GM19324 (cell line): ENCODE data around the gene SLBP.

Source experiments
- ATAC-seq: cut with Tn5 transposase; IDR thresholded peaks from one replicate; pipeline ENCODE4 v1.9.1; 2021; ENCODE audit warnings: mild to moderate bottlenecking, moderate library complexity; ENCODE audit not compliant: unreplicated experiment, low FRiP score

Gene SLBP

DNA sequence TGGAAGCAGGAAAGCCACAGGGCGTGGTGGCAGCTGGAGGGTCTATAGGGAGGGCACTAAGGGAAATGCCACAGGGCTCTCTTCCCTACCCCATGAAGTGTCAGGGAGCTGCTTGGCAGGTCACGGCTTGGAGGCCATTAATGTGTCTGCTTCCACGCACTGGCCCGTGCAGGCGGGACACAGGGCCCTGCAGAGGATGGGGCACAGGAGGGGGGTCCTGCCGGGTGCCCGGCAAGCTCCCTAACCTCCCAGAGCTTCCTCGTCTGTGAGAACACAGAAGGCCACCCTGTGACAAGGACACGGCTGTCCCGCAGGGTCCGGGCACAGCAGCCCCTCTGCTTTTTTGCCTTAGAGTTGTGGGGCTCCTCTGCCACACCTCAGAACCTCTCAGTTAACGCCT lies 53.5 kb downstream of the SLBP start:
- no peak for ATAC-seq

DNA sequence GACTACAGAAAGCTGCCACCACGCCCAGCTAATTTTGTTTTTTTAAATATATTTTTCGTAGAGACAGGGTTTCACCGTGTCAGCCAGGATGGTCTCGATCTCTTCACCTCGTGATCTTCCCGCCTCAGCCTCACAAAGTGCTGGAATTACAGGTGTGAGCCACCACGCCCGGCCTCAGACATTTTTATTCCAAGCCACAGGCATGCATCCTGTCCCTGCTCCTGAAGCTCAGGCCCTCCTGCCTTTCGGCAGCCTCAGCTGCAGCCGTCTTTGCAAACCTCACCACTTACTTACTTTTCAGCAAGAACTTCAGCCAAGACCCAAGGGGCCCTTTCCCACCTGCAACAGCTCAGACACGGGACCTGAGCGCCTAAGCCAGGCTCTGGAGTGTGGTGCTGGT lies 54.0 kb downstream of the SLBP start:
- no peak for ATAC-seq

DNA sequence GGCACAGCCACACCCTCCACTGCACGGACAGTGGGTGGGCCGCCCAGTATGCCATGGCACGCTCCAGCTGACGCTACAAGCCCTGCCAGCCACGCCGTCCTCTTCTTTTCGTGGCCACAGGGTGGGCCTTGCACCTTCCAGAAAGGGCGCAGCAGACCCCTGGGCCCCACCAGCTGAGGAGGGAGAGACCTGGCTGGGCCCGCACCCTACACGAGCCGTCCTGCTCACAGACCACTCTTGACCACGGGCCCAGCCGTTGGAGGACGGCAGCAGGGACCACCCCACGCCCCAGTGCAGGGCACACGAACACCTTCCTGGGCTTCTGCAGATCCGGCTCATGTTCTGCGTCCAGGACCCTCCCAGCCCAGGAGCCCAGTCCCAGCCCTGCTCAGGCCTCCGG lies 55.1 kb downstream of the SLBP start:
- no peak for ATAC-seq

DNA sequence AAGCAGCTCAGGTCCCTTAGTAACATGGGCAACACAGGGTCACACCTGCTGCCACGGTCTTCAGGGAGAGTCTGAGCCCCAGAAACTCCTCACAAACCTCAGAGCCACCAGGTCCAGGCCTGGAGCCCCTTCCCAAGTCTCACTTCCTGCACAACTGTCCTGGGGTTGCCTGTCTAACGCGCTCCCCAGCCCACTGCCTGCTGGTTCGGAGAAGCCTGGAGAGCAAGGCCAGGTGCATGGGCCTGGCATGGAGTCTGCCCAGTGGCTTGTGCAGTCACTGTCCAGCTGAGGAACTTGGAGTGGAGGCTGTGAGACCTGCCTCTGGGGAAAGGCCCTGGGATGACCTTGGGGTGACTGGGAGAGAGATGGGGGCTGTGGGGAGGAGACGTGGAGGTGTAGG lies 56.0 kb downstream of the SLBP start:
- no peak for ATAC-seq

DNA sequence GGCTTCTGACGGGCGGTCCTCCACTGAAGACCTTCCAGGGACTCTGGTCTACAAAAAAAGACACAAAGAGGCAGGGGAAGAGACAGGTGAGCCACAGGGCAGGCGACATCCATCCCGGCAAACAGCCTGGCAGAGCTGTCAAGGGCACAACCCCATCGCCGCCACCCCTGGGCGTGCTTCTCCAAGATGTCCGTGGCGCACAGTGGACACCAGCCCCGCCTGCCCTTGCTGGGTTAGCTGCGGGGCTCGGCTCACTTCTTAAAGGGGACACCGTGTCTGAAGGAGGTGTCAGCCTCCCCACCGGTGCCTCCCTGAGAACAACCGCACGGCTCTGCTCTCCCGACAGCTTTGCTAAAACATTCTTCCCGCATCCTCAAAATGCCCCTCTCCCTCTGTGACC lies 56.4 kb downstream of the SLBP start:
- no peak for ATAC-seq

DNA sequence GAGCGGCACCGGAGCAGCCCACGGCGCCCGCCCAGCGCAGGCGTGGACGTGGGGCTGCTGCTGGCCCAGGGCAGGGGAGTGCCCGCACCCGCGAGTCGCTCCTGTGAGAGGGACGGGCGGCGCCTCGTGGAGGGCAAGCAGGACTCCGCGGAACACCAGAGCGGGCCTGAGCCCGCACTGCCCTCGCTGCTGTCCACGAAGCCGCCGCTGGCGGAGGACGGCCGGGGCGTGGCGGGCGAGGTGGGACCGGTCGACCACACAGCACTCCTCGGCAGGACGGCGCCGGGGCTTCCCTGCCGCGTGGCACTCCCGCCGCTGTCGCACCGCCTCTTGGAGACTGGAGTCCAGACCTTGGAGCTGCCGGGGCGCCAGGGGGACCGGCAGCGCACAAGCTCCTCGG lies 57.0 kb downstream of the SLBP start:
- ATAC-seq = no peak

DNA sequence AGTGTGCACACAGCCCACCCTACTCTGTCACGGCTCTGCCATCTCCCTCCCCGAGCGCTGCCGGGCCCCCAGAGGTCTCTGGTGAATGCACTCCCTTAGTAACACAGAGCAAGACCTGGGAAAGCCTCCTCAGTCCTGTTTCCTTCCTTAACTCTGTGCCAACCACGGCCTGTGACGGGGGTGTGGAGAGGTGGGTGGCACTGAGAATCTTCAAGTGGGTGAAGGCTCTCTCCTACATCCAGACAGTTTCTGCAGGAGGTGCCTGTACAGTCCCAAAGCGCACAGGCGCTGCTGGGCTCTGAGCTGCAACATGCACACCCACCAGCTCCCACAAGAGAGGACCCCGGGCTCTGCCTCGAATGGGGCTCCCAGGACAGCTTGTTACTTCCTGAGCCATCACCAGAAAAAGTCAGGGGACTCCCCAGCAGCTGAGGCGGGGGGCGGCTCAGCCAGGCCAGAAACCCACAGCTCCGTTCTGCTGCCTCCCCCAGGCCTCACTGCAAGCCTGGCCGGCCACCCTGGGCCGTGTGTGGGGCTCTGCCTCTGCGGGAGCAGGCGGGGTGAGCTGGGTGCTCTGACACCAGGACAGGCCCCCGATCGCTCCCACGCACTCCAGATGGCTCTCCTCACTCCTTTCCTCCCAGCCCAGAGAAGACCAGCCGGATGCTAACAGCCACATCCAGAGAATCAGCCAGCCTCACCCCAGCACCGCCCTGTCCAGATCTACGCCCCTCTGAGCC lies 57.7 kb downstream of the SLBP start:
- no peak for ATAC-seq

DNA sequence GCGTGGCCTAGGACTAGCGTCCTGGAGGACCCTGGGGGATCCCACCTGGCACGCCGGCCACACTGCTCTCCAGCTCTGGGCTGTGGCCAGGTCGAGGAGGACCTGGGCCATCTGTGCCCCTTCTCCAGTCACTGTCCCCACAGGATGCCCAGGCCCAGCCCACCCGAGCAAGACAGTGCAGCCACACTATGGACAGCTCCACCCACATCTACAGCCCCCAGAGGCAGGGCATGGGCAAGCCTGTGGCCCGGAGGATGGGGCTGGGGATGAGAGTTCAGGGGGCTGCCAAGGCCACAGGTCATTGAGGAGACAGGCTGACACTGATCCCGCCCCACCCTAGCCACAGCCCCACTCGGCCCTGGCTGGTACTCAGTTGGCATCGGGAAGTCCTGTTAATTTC lies 58.3 kb downstream of the SLBP start:
- ATAC-seq = no peak

DNA sequence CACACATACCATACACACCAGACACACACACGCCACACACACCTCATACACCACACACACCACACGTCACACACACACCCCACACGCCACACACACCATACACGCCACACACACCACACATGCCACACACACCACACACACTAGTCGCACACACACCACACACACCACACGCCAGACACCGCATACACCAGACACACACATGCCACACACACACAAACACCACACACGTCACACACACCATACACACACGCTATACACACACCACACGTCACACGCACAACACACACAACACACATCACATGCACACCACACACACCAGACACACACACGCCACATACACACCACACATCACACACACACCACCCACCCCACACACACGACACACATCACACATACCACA lies 60.0 kb downstream of the SLBP start:
- ATAC-seq = no peak

DNA sequence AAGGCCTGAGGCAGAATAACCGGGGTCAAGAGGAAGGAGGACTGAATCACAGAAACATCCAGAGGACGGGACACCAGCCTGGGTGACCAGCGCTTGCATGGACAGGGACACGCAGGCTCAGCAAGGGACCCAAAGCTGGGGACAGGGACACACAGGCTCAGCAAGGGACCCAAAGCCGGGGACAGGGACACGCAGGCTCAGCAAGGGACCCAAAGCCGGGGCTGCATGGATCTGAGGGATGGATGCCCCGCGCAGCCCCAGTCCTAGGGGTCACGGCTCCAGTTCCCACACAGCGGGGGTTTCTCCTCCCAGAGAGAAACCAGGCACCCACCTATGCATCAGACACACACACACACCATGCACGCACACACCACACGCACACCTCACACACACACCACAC lies 60.5 kb downstream of the SLBP start:
- no peak for ATAC-seq

DNA sequence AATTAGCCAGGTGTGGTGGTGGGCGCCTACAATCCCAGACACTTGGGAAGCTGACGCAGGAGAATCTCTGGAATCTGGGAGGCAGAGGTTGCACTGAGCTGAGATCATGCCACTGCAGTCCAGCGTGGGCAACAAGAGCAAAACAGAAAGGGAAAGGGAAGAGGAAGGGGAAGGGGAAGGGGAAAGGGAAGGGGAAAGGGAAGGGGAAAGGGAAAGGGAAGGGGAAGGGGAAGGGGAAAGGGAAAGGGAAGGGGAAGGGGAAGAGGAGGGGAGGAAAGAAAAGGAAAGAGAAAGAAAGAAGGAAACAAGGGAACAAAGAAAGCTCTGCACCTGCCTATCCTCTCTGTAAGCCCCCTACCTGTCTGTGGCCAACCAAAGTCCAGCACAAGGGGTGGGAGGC lies 63.2 kb downstream of the SLBP start:
- no peak for ATAC-seq

DNA sequence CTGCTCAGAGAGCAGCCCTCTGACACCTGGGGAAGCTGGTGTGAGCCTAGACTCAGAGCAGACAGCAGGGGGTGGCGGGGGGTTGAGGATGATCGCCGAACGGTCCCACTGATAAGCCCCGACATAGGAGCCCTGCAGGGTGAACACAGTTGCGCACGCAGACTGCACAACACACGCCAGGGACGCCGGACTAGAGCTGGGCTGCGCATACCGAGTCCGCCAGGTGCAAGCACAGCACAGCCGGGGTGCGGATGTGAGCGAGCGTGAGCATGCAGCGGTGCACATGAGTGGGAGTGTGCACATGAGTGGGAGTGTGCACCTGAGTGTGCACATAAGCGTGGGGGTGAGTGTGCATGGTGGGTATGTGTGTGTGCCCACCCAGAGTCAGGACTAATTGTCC lies 64.7 kb downstream of the SLBP start:
- no peak for ATAC-seq

DNA sequence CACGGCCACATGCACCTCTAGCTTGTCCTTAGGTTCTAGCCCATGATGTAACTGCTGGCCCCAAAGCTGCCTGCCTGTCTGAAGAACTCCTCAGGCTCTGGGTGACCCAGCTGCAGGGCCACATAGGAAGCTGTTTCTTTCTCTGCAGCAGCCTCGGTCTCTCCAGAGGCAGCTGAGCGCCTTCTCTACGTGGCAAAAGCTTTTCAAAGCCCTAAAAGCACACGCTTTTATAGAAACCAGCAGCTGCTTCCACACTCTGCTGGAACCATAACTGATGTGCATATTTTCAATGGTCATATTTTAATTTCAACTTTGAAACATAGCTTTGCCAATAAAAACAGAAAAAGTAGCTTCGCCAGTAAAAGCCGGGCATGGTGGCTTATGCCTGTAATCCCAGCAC lies 65.4 kb downstream of the SLBP start:
- no peak for ATAC-seq

DNA sequence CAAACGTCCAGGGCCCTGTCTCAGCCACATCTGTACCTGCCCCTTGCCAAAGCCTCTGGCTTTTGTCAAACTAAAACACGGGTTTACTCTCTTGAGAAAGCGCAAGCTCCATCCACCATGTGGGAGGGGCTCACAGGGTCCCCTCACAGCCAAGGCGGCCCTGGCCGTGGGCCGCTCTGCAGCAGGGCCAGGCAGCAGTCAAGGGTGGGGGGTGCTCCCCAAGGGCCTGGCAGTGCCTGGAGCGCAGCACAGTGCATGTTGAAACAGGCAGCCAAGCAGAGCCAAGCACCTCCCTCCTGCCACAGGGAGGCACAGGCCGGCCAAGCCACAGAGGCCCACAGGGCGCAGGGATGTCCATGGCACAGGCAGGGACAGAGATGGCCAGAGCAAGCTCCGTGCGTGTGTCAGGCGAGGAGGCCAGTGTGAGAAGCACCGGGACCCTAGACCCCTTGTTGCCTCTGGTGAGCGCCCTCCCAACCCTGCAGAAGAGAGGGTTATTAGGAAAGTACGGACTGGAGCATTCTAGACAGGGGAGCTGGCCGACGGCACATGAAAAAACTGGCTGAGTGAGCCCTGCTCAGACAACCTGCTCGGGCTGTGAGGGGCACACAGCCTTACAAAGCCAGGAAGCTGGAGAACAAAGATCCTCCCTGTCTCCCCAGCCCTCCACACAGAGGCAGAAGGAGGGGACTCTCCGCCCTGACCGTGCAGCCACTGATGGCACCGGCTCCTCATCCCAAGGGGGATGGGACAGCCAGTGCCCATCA lies 67.0 kb downstream of the SLBP start:
- ATAC-seq = no peak

DNA sequence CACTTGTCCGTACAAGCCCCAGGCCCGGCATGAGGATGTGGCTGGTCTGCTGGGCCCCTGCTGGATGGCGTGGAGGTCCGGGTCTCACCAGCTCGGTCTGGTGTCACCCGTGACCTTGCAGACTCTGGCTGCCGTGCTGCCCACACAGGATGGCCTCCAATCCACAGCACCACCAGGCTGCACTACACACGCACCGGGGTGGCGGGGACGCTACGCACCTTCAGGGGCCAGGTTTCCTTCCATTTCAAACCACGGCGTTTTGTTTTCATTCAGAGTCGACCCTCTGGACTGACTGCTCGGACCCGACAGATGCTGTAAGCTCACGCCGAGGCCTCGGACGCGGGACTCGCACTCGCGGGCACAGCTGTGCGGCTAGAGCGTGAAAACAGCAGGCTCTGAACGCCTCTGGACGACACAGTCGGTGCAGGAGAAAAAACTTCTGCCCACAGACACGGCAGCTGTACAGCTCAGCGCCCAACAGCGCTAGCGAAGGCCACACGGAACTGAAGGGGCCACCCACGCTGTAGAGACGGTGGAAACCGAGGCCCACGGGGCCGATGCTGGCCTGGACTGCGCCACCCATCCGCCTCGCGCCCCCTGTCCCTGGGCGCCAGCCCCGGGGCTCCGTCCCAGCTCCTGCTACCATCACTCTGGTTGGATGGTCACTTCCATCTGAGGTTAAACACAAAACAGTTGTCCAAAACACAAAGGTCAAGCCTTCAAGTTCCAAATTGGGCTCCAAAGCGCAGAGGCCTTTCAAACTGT lies 68.0 kb downstream of the SLBP start:
- ATAC-seq = no peak
